GM18498 (cell line): ENCODE results near the gene CACNA2D4.

Source experiments
- ATAC-seq: cut with Tn5 transposase; IDR thresholded peaks from one replicate; pipeline ENCODE4 v1.9.1; 2021; ENCODE audit warnings: mild to moderate bottlenecking, moderate library complexity; ENCODE audit not compliant: unreplicated experiment

The CACNA2D4 gene

GRCh38 chr12:1935242-1935641 is 16.8 kb upstream of the CACNA2D4 start:
- no peak for ATAC-seq

- no peak for ATAC-seq
These were observed 16.4 kb upstream of the CACNA2D4 start for GRCh38 chr12:1934831-1935230.

- ATAC-seq: no peak
These were observed 15.6 kb upstream of the CACNA2D4 start for GRCh38 chr12:1934068-1934467.

- ATAC-seq: no peak
These were observed 15.0 kb upstream of the CACNA2D4 start for GRCh38 chr12:1933342-1934051.

- ATAC-seq: no peak
These were observed 13.9 kb upstream of the CACNA2D4 start for GRCh38 chr12:1932264-1932777.

DNA sequence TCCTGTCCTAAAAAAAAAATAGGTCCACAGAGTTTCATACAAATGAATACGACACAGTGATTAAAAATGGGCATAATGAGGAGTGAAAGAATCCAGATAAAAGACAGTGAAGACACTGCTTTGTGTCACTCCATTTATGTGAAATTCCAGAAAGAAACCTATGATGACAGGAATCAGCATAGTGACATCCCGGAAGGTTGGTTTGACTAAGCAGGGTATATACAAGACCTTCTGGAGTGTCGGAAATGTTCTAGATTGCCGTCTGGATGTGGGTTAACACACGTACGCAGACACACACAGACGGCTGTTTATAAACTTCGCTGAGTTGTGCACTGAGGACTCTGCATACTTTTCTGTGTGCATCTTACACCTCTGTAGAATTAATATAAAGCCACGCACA is 13.2 kb upstream of the CACNA2D4 start:
- no peak for ATAC-seq

GRCh38 chr12:1930803-1931597 is 12.5 kb upstream of the CACNA2D4 start:
- ATAC-seq: no peak

DNA sequence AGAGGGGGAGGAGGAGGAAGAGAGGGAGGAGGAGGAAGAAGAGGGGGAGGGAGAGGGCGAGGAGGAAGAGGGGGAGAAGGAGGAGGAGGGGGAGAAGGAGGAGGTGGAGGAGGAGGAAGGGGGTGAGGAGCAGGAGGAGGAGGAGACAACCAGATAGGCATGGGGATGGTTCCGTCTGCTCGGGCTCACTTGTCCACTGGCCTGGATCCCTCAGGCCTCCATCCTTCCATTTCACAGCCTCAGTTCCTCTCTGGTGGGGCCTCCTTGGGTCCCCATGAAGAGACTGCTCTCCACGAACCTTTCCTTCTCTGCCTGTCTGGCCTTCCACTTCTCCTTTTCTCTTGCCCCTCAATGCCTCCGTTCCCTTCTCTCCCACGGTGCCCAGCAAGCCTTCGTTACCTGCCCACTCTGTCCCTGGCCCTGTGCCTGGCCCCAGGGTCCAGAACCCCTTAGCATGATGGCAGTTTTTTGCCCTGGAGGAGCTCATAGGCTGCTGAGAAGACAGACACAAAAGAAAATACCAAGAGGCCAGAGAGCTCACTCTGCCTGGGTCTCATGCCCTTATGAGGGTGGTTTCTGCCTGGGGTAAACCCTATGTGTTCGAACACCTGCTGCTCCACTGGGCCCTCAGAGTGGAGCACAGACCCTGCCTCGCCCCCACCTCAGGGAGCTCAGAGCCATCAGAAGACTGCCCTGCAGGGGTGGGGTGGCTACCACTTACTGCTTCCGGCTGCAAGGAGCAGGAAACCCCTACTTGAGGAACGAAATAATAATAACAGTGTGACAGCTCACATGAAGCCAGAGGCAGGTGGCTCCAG is 11.7 kb upstream of the CACNA2D4 start:
- ATAC-seq: no peak

GRCh38 chr12:1929241-1929984 is 11.0 kb upstream of the CACNA2D4 start:
- no peak for ATAC-seq

DNA sequence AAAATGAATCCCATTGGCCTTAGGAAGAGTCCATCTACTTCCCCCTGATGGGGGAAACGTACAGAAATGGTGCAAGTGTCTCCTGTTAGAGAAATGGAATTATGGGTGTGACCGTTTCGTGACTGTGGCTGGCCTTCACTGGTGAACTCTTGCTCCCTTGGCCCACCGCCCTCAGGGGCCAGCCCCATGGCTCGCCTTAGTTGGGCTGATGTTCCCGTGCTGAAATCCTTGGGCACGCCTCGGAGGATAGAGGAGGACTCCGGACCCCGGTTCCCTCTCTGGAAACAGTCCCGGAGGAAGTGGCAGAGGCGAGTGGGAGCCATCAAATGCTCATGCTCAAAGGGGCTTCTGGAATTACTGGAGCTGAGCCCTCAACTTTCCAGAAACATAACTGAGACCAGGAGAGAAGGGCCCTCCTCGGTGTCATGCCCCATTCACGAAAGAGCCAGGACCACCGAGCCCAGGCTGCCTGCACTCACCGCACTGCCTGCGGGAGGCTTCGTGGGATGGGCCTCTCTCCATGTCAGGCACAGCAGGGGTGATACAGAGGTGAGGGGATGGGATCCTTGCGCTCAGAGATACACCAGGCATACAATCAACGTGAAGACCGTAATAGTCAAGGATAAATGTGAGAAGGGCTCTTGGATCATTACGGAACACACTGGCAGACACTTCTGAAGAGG is 10.1 kb upstream of the CACNA2D4 start:
- ATAC-seq: no peak

DNA sequence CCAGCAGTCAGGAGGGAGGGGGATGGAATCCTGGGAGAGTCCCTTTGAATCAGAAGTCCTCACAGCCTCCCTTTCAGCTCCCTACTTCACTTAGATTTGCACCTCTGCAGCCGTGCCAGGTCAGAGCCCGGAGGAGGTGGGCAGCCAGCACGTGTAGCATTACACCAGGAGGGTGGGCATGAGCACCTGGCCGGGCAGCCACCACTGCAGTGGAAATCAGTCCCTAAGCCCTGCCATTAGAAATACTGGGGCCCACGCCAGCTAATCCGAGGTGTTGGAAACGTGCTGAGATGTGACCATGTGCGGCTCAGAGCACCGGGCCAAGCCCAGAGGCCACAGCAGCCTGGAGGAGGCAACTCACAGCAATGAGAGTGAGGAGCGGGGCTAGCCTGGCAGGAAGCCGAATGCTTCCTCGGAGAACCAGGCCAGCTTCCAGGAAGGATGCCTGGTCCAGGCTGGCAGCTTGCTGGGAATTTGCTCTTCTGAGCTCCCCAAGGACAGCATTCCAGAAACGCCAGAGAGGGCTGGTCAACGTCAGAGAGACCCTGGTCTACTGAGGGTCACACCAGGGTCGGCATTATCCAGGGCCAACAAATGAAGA is 9.4 kb upstream of the CACNA2D4 start:
- no peak for ATAC-seq

DNA sequence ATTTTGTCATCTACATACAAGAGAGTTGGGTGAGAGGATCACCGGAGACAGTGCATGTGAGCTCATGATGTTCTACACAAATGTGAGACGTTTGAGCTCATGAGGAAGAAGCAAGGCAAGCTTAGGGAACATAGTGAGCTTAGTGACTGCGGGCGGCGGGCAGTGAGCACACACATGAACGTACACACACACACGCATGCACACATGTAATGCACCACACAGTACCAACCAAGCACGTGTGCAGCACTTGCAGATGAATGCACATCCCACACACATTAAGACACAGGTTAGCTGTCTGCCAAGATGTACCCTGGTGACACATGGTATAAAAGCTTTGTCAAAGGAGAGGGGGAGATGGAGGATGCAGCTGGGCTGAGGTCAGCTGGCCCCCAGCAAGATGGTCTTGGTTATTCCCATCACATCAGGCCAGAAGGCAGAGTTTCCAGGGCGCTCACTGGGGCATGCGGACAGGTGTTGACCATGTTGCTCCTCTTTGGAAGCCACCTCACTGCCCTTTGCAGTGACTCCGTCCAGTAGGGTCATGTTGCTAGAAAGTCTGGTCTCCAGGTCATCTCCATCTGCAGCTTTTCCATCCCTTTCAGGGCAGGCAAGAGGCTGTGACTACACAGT is 8.7 kb upstream of the CACNA2D4 start:
- ATAC-seq: no peak

GRCh38 chr12:1926251-1926657 is 7.8 kb upstream of the CACNA2D4 start:
- no peak for ATAC-seq

DNA sequence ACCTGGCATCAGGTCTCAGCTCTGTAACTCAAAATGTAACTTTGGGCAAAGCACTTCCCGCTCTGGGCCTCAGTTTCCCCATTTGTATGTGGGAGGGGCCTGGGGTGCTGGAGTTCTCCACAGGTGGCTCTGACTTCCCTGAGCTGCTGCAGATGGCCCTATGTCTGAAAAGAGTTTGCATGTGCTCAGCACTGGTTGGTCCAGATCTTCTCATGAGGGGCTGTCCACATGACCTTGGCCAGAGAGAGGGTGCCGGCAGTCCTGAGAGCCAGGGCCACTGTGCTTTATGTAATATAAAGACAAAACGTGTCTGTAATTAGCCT is 7.2 kb upstream of the CACNA2D4 start:
- ATAC-seq: no peak

DNA sequence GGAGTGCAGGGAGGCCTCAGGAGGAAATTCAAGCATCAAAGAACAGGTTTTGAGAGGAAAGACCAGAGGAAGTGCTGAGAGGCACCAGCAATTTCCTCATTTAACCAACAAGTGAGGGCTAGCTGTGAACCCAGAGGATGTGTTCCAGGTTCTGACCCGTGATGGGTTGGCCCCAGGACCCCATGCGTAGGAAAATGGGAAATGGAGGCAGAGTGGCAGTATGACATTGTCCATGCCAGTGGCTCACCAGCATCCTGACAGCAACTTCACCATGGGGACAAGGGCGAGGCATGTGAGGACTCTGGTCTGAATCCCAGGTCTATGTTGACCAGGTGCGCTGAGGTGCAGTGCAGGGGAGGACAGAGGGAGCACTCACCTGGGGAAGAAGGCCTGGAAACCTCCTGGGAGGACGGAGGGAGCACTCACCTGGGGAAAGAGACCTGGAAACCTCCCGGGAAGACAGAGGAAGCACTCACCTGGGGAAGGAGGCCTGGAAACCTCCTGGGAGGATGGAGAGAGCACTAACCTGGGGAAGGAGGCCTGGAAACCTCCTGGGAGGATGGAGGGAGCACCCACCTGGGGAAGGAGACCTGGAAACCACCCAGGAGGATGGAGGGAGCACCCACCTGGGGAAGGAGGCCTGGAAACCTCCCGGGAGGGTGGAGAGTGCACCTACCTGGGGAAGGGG is 6.7 kb upstream of the CACNA2D4 start:
- no peak for ATAC-seq

GRCh38 chr12:1922985-1923384 is 4.5 kb upstream of the CACNA2D4 start:
- ATAC-seq: no peak

GRCh38 chr12:1922075-1922709 is 3.7 kb upstream of the CACNA2D4 start:
- no peak for ATAC-seq

GRCh38 chr12:1920971-1921370 is 2.5 kb upstream of the CACNA2D4 start:
- ATAC-seq: no peak
